Measurements from ENCODE around the gene SUGCT.

DNA sequence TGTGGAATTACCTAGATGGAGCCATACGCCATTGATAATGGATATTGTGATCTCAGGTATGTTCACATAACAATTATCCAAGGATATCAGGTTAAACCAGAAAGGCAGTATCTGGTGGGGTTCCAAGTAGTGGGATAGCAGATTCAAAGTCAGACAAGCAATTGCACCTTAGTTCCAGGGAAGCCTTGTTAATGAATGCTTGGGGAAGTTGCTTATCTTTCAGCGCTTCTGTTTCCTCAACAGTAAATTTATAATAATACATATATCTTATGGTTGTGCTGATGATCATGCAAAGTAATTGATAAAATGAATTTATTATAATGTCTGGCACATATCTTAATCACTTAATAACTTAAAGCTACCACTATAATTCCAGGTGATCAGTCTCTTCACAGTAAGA lies 290.9 kb downstream of the SUGCT start:
- TF ChIP-seq, protein P1, sequence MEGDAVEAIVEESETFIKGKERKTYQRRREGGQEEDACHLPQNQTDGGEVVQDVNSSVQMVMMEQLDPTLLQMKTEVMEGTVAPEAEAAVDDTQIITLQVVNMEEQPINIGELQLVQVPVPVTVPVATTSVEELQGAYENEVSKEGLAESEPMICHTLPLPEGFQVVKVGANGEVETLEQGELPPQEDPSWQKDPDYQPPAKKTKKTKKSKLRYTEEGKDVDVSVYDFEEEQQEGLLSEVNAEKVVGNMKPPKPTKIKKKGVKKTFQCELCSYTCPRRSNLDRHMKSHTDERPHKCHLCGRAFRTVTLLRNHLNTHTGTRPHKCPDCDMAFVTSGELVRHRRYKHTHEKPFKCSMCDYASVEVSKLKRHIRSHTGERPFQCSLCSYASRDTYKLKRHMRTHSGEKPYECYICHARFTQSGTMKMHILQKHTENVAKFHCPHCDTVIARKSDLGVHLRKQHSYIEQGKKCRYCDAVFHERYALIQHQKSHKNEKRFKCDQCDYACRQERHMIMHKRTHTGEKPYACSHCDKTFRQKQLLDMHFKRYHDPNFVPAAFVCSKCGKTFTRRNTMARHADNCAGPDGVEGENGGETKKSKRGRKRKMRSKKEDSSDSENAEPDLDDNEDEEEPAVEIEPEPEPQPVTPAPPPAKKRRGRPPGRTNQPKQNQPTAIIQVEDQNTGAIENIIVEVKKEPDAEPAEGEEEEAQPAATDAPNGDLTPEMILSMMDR (IDR thresholded peaks at IDR 0.05; ENCODE audit: insufficient read depth, low read length), result no peak
- TF ChIP-seq POLR2AphosphoS5 (IDR thresholded peaks at IDR 0.05; ENCODE audit: low read depth), result no peak
- TF ChIP-seq, protein P2, sequence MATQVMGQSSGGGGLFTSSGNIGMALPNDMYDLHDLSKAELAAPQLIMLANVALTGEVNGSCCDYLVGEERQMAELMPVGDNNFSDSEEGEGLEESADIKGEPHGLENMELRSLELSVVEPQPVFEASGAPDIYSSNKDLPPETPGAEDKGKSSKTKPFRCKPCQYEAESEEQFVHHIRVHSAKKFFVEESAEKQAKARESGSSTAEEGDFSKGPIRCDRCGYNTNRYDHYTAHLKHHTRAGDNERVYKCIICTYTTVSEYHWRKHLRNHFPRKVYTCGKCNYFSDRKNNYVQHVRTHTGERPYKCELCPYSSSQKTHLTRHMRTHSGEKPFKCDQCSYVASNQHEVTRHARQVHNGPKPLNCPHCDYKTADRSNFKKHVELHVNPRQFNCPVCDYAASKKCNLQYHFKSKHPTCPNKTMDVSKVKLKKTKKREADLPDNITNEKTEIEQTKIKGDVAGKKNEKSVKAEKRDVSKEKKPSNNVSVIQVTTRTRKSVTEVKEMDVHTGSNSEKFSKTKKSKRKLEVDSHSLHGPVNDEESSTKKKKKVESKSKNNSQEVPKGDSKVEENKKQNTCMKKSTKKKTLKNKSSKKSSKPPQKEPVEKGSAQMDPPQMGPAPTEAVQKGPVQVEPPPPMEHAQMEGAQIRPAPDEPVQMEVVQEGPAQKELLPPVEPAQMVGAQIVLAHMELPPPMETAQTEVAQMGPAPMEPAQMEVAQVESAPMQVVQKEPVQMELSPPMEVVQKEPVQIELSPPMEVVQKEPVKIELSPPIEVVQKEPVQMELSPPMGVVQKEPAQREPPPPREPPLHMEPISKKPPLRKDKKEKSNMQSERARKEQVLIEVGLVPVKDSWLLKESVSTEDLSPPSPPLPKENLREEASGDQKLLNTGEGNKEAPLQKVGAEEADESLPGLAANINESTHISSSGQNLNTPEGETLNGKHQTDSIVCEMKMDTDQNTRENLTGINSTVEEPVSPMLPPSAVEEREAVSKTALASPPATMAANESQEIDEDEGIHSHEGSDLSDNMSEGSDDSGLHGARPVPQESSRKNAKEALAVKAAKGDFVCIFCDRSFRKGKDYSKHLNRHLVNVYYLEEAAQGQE (IDR thresholded peaks at IDR 0.05; ENCODE audit: insufficient replicate concordance, low read depth), result no peak
- no peak for TF ChIP-seq SPI1 (IDR thresholded peaks at IDR 0.05; ENCODE audit: borderline replicate concordance, low read depth)
